Vagina (tissue), 2 donors: ENCODE data around the gene ANKS1B.

Source experiments
- CTCF ChIP-seq, 3 experiments: fragments of 450-650 bp in 2 of 3; fragments of 200-600 bp in 1 of 3; sonication (generic) in 1 of 3; IDR thresholded peaks; one replicate each; pipeline ENCODE4 v1.5.1; 2017 to 2019; ENCODE audit warnings: antibody characterized with exemption in 3 of 3, mild to moderate bottlenecking in 2 of 3, moderate library complexity in 2 of 3
- POLR2A ChIP-seq, 2 donors: fragments of 450-650 bp; IDR thresholded peaks; one replicate each; pipeline ENCODE4 v1.6.1; 2017; ENCODE audit warnings: antibody characterized with exemption in 2 of 2, mild to moderate bottlenecking in 2 of 2, moderate library complexity in 2 of 2
- POLR2AphosphoS5 ChIP-seq, 2 donors: sonication (generic); formaldehyde crosslinking; IDR thresholded peaks; one replicate each; pipeline ENCODE4 v1.9.0; 2017; ENCODE audit warnings: antibody characterized with exemption in 2 of 2, mild to moderate bottlenecking in 2 of 2, low read depth in 1 of 2; ENCODE audit not compliant: insufficient read depth in 1 of 2

GRCh38 chr12:99136516-99136915 lies 848.2 kb downstream of the ANKS1B start:
- TF ChIP-seq CTCF (IDR thresholded peaks at IDR 0.05) (no peak), POLR2AphosphoS5 (IDR thresholded peaks at IDR 0.05; ENCODE audit: insufficient read depth in 1 of 2, low read depth in 1 of 2) (no peak), POLR2A (IDR thresholded peaks at IDR 0.05) (no peak)
